Measurements from ENCODE around the gene ZC3HAV1L. TPM values are rescaled to one million over a fixed set of nuclear protein-coding genes. Genes with fewer than 3 reads are reported as not detected.
A peak's percentile ranks its signal among the peaks of the same experiment; 100 is the strongest.

The ZC3HAV1L gene, protein sequence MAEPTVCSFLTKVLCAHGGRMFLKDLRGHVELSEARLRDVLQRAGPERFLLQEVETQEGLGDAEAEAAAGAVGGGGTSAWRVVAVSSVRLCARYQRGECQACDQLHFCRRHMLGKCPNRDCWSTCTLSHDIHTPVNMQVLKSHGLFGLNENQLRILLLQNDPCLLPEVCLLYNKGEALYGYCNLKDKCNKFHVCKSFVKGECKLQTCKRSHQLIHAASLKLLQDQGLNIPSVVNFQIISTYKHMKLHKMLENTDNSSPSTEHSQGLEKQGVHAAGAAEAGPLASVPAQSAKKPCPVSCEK
- 29.1 TPM for total RNA-seq

- Histone ChIP-seq H3K4me1 (peaks cover 0 to 9% of the 10 kb centered on the region in 2 donors), H3K9me3 (no peaks in the 10 kb centered on the region), H3K27ac (peak within 1 kb of the TSS; percentile 50 to 58), H3K36me3 (peaks cover 4% of the 10 kb centered on the region in 2 donors), H3K27me3 (no peaks in the 10 kb centered on the region), H3K4me3 (peak within 1 kb of the TSS; percentile 63 to 94)
- TF ChIP-seq CTCF (IDR thresholded peaks at IDR 0.05) = no peak
- DNase-seq (ENCODE audit: low spot score in 2 of 2) = peak in 1 of 2 donors; percentile 67
- intact Hi-C loops (cut with DNase I) = no loop called here
Observed at GRCh38 chr7:139035586-139036353, at the start of gene ZC3HAV1L. ZC3HAV1L (minus strand) TSS chr7:139036042; CDS start chr7:139036017, 25 bp downstream.

DNA sequence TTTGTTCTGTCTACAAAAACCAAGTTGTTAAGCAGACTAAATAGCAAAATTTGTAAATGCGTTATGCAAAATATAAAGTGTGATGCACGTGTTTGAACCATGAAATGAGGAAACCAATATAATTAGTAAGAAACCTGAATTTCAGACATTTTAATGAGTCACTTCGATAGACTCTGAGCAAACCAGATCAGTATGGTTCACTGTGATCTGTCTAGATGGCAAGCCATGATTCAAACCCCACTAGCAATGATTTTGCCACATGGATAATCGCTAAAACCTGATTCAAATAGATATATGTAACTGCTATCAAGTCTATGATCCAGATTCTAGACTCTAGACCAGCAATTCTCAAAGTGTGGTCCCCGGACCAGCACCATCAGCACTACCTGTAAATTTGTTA lies 48.9 kb upstream of the ZC3HAV1L start:
- no peaks in the 10 kb centered on the region for H3K9me3 ChIP-seq
- intact Hi-C loops (cut with DNase I) = no loop called here
- no peaks in the 10 kb centered on the region for H3K27me3 ChIP-seq
- peaks cover 48 to 90% of the 10 kb centered on the region in 2 donors for H3K36me3 ChIP-seq
- H3K27ac ChIP-seq = no peak overlapping the region
- H3K4me1 ChIP-seq = no peaks in the 10 kb centered on the region
- no peak for DNase-seq (ENCODE audit: low spot score in 2 of 2)
- TF ChIP-seq CTCF (IDR thresholded peaks at IDR 0.05) = no peak
- no peak overlapping the region for H3K4me3 ChIP-seq

DNA sequence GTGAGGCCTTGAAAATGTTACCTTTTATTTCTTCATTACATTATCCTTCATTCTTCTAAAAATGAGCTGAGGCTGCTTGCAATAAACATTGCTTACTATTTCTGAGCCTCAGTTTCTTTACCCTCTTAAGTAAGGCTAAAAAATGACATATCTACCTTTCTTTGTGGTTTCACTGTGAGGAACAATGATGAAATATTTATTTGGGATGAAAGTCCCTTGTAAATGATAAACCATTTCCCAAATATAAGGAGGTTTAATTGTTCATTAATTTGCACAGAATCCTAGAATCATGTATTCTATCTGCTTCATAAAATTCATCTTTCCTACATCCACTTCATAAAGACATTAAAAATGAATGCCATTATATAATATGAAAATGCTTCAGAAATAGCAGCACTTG lies 45.7 kb upstream of the ZC3HAV1L start:
- H3K9me3 ChIP-seq = no peaks in the 10 kb centered on the region
- H3K27ac ChIP-seq = no peak overlapping the region
- no peak overlapping the region for H3K4me3 ChIP-seq
- no peak for TF ChIP-seq CTCF (IDR thresholded peaks at IDR 0.05)
- intact Hi-C loops (cut with DNase I) = no loop called here
- no peaks in the 10 kb centered on the region for H3K27me3 ChIP-seq
- DNase-seq (ENCODE audit: low spot score in 2 of 2) = no peak
- peaks cover 60 to 96% of the 10 kb centered on the region in 2 donors for H3K36me3 ChIP-seq
- no peaks in the 10 kb centered on the region for H3K4me1 ChIP-seq

DNA sequence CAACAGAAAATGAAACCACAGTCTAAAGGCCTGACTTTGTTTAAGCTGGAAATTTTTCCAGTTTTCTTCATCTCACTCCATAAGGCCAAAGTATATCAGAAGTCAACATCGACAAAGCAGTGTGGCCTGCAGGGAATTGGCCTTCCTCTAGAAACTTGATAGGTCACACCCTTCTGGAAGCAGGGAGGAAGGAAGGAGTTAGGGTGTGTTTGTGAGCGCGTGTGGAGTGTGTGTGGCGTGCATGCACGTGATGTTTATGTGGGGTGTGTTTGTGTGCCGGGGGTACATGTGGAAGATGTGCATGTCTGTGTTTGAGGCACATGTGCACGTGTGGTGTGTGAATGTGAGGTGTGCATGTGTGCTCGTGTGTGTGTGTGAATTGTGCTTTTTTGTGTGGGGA lies 45.1 kb upstream of the ZC3HAV1L start:
- no peak for TF ChIP-seq CTCF (IDR thresholded peaks at IDR 0.05)
- no peak for DNase-seq (ENCODE audit: low spot score in 2 of 2)

GRCh38 chr7:139079861-139080260 lies 44.0 kb upstream of the ZC3HAV1L start:
- H3K4me1 ChIP-seq = no peaks in the 10 kb centered on the region
- no peak overlapping the region for H3K27ac ChIP-seq
- H3K36me3 ChIP-seq = peaks cover 70 to 87% of the 10 kb centered on the region in 2 donors
- no peaks in the 10 kb centered on the region for H3K9me3 ChIP-seq
- no peak for TF ChIP-seq CTCF (IDR thresholded peaks at IDR 0.05)
- no peak overlapping the region for H3K4me3 ChIP-seq
- intact Hi-C loops (cut with DNase I) = no loop called here
- no peaks in the 10 kb centered on the region for H3K27me3 ChIP-seq
- DNase-seq (ENCODE audit: low spot score in 2 of 2) = no peak

More for the DNA sequence above, 45.1 kb upstream of the ZC3HAV1L start:
- no peaks in the 10 kb centered on the region for H3K9me3 ChIP-seq
- intact Hi-C loops (cut with DNase I) = no loop called here
- H3K27me3 ChIP-seq = no peaks in the 10 kb centered on the region
- H3K4me1 ChIP-seq = no peaks in the 10 kb centered on the region
- no peak overlapping the region for H3K27ac ChIP-seq
- H3K36me3 ChIP-seq = peaks cover 64 to 96% of the 10 kb centered on the region in 2 donors
- no peak overlapping the region for H3K4me3 ChIP-seq
